MG63 (cell line): ENCODE measurements around the gene ZNF474. TPM values are rescaled to one million over a fixed set of nuclear protein-coding genes. Genes with fewer than 3 reads are reported as not detected.

ENCODE experiments used
- DNase-seq: peaks from one replicate; pipeline ENCODE4 v3.0.0-alpha.2; 2020
- H3K27me3 ChIP-seq: fragments of 250-450 bp; sonication (Bioruptor Pico); 2 replicates; pipeline ENCODE4 v1.5.1; 2020; ENCODE audit warnings: mild to moderate bottlenecking, moderate library complexity
- H3K36me3 ChIP-seq: fragments of 250-450 bp; sonication (Bioruptor Pico); 2 replicates; pipeline ENCODE4 v1.5.1; 2020; ENCODE audit warnings: mild to moderate bottlenecking, moderate library complexity
- H3K4me3 ChIP-seq: fragments of 250-450 bp; sonication (Bioruptor Pico); 2 replicates; pipeline ENCODE4 v1.5.1; 2020; ENCODE audit warnings: mild to moderate bottlenecking, moderate library complexity
- H3K9me3 ChIP-seq: fragments of 250-450 bp; sonication (Bioruptor Pico); 2 replicates; pipeline ENCODE4 v1.5.1; 2020; ENCODE audit warnings: mild to moderate bottlenecking, moderate library complexity
- total RNA-seq: library from RNA; depleted of rRNA; stranded (reverse); fragments of >200 nt; shearing (Covaris generic); gene quantifications from 2 replicates; pipeline ENCODE4 v1.2.3, GENCODE V29; 2014; ENCODE audit warnings: low replicate concordance; rRNA removed

The ZNF474 gene
- total RNA-seq, 1 experiment from 2014 or later = 0.20 TPM

GRCh38 chr5:122184676-122185255 is 55.4 kb downstream of the ZNF474 start:
- no peaks in the 10 kb centered on the region for H3K27me3 ChIP-seq
- no peaks in the 10 kb centered on the region for H3K36me3 ChIP-seq
- no peak overlapping the region for H3K4me3 ChIP-seq
- DNase-seq = no peak
- H3K9me3 ChIP-seq = no peaks in the 10 kb centered on the region

- H3K9me3 ChIP-seq = no peaks in the 10 kb centered on the region
- H3K27me3 ChIP-seq = no peaks in the 10 kb centered on the region
- DNase-seq = no peak
- H3K4me3 ChIP-seq = no peak overlapping the region
- H3K36me3 ChIP-seq = no peaks in the 10 kb centered on the region
Measured at GRCh38 chr5:122187426-122187825, 58.1 kb downstream of the ZNF474 start.

- Histone ChIP-seq H3K4me3 (no peak overlapping the region), H3K36me3 (no peaks in the 10 kb centered on the region), H3K9me3 (no peaks in the 10 kb centered on the region), H3K27me3 (no peaks in the 10 kb centered on the region)
- no peak for DNase-seq
Measured at GRCh38 chr5:122190156-122190555, 60.8 kb downstream of the ZNF474 start.

GRCh38 chr5:122192497-122193496 is 63.5 kb downstream of the ZNF474 start:
- H3K9me3 ChIP-seq = no peaks in the 10 kb centered on the region
- no peak overlapping the region for H3K4me3 ChIP-seq
- no peaks in the 10 kb centered on the region for H3K36me3 ChIP-seq
- no peak for DNase-seq
- peaks cover 3% of the 10 kb centered on the region; the same call in 1 of the 2 replicates for H3K27me3 ChIP-seq

- DNase-seq = no peak
- Histone ChIP-seq H3K27me3 (peaks cover 14% of the 10 kb centered on the region), H3K4me3 (no peak overlapping the region), H3K9me3 (no peaks in the 10 kb centered on the region), H3K36me3 (no peaks in the 10 kb centered on the region)
Measured at GRCh38 chr5:122195802-122196394, 66.6 kb downstream of the ZNF474 start.

- H3K36me3 ChIP-seq = no peaks in the 10 kb centered on the region
- DNase-seq = no peak
- H3K27me3 ChIP-seq = peaks cover 23% of the 10 kb centered on the region
- no peaks in the 10 kb centered on the region for H3K9me3 ChIP-seq
- H3K4me3 ChIP-seq = no peak overlapping the region
Measured at GRCh38 chr5:122199146-122199545, 69.8 kb downstream of the ZNF474 start.

GRCh38 chr5:122200450-122200849 is 71.1 kb downstream of the ZNF474 start:
- Histone ChIP-seq H3K9me3 (no peaks in the 10 kb centered on the region), H3K4me3 (no peak overlapping the region), H3K36me3 (no peaks in the 10 kb centered on the region), H3K27me3 (peaks cover 32% of the 10 kb centered on the region)
- DNase-seq = no peak

GRCh38 chr5:122200865-122201264 is 71.5 kb downstream of the ZNF474 start:
- Histone ChIP-seq H3K9me3 (no peaks in the 10 kb centered on the region), H3K4me3 (no peak overlapping the region), H3K27me3 (peaks cover 33% of the 10 kb centered on the region), H3K36me3 (no peaks in the 10 kb centered on the region)
- DNase-seq = no peak

- Histone ChIP-seq H3K9me3 (no peaks in the 10 kb centered on the region), H3K36me3 (no peaks in the 10 kb centered on the region), H3K27me3 (peaks cover 30% of the 10 kb centered on the region), H3K4me3 (no peak overlapping the region)
- no peak for DNase-seq
Measured at GRCh38 chr5:122201365-122201764, 72.0 kb downstream of the ZNF474 start.

GRCh38 chr5:122202952-122203351 is 73.6 kb downstream of the ZNF474 start:
- no peak overlapping the region for H3K4me3 ChIP-seq
- DNase-seq = no peak
- no peaks in the 10 kb centered on the region for H3K9me3 ChIP-seq
- H3K36me3 ChIP-seq = no peaks in the 10 kb centered on the region
- H3K27me3 ChIP-seq = peaks cover 33% of the 10 kb centered on the region

Other genes with a start within 250 kb of the ZNF474 start
- 16.7 and 32.6 TPM in 2 replicates for gene SRFBP1, start 167.6 kb upstream of the ZNF474 start, total RNA-seq
- gene LOX, start 51.3 kb upstream of the ZNF474 start, total RNA-seq = 334 and 360 TPM in 2 replicates
- not detected in 2 replicates for gene SNCAIP, start 182.7 kb downstream of the ZNF474 start, total RNA-seq